ENCODE measurements around the gene SHISA7.

DNA sequence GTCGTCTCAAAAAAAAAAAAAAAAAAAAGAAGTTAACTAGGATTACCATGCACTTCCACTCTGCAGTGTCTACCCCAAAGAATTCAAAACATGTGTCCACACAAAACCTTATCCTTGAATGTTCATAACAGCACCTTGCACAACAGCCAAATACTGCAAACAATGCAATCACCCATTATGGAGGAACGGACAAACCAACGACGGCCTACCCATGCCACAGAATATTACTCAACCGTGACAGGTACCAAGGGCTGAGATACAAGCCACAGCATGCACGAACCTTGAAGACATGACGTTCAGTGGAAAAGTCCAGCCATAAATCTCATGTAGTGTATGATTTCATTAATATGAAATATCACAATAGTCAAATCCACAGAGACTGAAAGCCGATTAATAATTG is 3.0 kb upstream of the SHISA7 start:
- TF ChIP-seq RAD21 (IDR thresholded peaks at IDR 0.05) (no peak), SP1 (IDR thresholded peaks at IDR 0.05) (no peak), TAF1 (conservative IDR thresholded peaks at IDR 0.05) (no peak), FOXA1 (IDR thresholded peaks at IDR 0.05) (no peak), HNF4A (conservative IDR thresholded peaks at IDR 0.05) (no peak), GABPA (IDR thresholded peaks at IDR 0.05 in 1 of 2, conservative IDR thresholded peaks at IDR 0.05 in 1 of 2) (no peak), JUND (IDR thresholded peaks at IDR 0.05) (no peak), YY1 (IDR thresholded peaks at IDR 0.05) (no peak)
- TF ChIP-seq, protein P1, sequence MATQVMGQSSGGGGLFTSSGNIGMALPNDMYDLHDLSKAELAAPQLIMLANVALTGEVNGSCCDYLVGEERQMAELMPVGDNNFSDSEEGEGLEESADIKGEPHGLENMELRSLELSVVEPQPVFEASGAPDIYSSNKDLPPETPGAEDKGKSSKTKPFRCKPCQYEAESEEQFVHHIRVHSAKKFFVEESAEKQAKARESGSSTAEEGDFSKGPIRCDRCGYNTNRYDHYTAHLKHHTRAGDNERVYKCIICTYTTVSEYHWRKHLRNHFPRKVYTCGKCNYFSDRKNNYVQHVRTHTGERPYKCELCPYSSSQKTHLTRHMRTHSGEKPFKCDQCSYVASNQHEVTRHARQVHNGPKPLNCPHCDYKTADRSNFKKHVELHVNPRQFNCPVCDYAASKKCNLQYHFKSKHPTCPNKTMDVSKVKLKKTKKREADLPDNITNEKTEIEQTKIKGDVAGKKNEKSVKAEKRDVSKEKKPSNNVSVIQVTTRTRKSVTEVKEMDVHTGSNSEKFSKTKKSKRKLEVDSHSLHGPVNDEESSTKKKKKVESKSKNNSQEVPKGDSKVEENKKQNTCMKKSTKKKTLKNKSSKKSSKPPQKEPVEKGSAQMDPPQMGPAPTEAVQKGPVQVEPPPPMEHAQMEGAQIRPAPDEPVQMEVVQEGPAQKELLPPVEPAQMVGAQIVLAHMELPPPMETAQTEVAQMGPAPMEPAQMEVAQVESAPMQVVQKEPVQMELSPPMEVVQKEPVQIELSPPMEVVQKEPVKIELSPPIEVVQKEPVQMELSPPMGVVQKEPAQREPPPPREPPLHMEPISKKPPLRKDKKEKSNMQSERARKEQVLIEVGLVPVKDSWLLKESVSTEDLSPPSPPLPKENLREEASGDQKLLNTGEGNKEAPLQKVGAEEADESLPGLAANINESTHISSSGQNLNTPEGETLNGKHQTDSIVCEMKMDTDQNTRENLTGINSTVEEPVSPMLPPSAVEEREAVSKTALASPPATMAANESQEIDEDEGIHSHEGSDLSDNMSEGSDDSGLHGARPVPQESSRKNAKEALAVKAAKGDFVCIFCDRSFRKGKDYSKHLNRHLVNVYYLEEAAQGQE (IDR thresholded peaks at IDR 0.05) = no peak
- TF ChIP-seq, protein P2, sequence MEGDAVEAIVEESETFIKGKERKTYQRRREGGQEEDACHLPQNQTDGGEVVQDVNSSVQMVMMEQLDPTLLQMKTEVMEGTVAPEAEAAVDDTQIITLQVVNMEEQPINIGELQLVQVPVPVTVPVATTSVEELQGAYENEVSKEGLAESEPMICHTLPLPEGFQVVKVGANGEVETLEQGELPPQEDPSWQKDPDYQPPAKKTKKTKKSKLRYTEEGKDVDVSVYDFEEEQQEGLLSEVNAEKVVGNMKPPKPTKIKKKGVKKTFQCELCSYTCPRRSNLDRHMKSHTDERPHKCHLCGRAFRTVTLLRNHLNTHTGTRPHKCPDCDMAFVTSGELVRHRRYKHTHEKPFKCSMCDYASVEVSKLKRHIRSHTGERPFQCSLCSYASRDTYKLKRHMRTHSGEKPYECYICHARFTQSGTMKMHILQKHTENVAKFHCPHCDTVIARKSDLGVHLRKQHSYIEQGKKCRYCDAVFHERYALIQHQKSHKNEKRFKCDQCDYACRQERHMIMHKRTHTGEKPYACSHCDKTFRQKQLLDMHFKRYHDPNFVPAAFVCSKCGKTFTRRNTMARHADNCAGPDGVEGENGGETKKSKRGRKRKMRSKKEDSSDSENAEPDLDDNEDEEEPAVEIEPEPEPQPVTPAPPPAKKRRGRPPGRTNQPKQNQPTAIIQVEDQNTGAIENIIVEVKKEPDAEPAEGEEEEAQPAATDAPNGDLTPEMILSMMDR (IDR thresholded peaks at IDR 0.05; ENCODE audit: low read depth, low read length, missing input control) = no peak
- TF ChIP-seq, protein P3, sequence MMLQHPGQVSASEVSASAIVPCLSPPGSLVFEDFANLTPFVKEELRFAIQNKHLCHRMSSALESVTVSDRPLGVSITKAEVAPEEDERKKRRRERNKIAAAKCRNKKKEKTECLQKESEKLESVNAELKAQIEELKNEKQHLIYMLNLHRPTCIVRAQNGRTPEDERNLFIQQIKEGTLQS (IDR thresholded peaks at IDR 0.05) = no peak
- TF ChIP-seq, protein P4, sequence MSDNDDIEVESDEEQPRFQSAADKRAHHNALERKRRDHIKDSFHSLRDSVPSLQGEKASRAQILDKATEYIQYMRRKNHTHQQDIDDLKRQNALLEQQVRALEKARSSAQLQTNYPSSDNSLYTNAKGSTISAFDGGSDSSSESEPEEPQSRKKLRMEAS (IDR thresholded peaks at IDR 0.05) = no peak
